Ishikawa (cell line): ENCODE data around the gene OXSR1.

ENCODE experiments used
- CEBPB ChIP-seq: IDR thresholded peaks from 2 replicates; pipeline ENCODE4 v1.6.1; 2012
- CREB1 ChIP-seq: IDR thresholded peaks from 2 replicates; pipeline ENCODE4 v1.6.1; 2012; ENCODE audit warnings: low read depth
- EGR1 ChIP-seq: IDR thresholded peaks from 2 replicates; pipeline ENCODE4 v1.6.1; 2012
- EP300 ChIP-seq: IDR thresholded peaks from 2 replicates; pipeline ENCODE4 v1.6.1; 2012; ENCODE audit warnings: borderline replicate concordance
- FOXM1 ChIP-seq: IDR thresholded peaks from 2 replicates; pipeline ENCODE4 v1.6.1; 2012; ENCODE audit warnings: low read depth, borderline replicate concordance
- MAX ChIP-seq: IDR thresholded peaks from 2 replicates; pipeline ENCODE4 v1.6.1; 2012
- NFIC ChIP-seq: IDR thresholded peaks from 2 replicates; pipeline ENCODE4 v1.6.1; 2012
- RAD21 ChIP-seq: IDR thresholded peaks from 2 replicates; pipeline ENCODE4 v1.6.1; 2012; ENCODE audit warnings: low read depth
- TAF1 ChIP-seq: IDR thresholded peaks from 2 replicates; pipeline ENCODE4 v1.6.1; 2012; ENCODE audit warnings: low read depth, mild to moderate bottlenecking
- TCF12 ChIP-seq: IDR thresholded peaks from 2 replicates; pipeline ENCODE4 v1.6.1; 2012; ENCODE audit warnings: low read depth
- TEAD4 ChIP-seq: IDR thresholded peaks from 2 replicates; pipeline ENCODE4 v1.6.1; 2012
- YY1 ChIP-seq: IDR thresholded peaks from 2 replicates; pipeline ENCODE4 v1.6.1; 2012; ENCODE audit warnings: low read depth
- ZBTB7A ChIP-seq: IDR thresholded peaks from 2 replicates; pipeline ENCODE4 v1.6.1; 2012; ENCODE audit warnings: low read depth
- TF ChIP-seq, protein P1 (sequence below): IDR thresholded peaks from 2 replicates; pipeline ENCODE4 v1.6.1; 2012
- TF ChIP-seq, protein P2 (sequence below): IDR thresholded peaks from 2 replicates; pipeline ENCODE4 v1.6.1; 2012; ENCODE audit warnings: low read depth, mild to moderate bottlenecking

The OXSR1 gene

GRCh38 chr3:38120693-38121450, 44.5 kb upstream of the OXSR1 start:
- TF ChIP-seq TEAD4 (no peak), YY1 (no peak), EP300 (no peak), TCF12 (no peak), CEBPB (no peak), EGR1 (no peak), RAD21 (no peak), ZBTB7A (no peak)

DNA sequence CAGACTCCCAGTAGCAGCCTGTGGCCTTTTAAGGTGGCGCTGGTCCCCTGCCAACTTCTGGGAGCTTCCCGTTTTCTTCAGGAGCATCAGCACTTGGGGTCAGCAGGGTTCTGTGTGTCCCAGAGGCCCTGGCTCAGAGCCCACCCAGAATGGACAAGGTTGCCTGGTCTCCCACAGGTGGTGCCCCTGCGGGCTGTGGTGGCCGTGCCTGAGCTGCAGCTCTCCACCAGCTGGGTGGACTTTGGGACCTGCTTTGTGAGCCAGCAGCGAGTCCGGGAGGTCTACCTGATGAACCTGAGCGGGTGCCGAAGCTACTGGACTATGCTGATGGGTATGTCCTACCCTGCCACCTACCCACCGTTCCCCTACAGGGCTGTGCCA, 43.9 kb upstream of the OXSR1 start:
- TF ChIP-seq CREB1 (no peak), FOXM1 (no peak), YY1 (no peak), RAD21 (no peak), TEAD4 (no peak), TAF1 (no peak), EGR1 (no peak), MAX (no peak), EP300 (no peak), NFIC (no peak), CEBPB (no peak), ZBTB7A (no peak), TCF12 (no peak)
- TF ChIP-seq, protein P1, sequence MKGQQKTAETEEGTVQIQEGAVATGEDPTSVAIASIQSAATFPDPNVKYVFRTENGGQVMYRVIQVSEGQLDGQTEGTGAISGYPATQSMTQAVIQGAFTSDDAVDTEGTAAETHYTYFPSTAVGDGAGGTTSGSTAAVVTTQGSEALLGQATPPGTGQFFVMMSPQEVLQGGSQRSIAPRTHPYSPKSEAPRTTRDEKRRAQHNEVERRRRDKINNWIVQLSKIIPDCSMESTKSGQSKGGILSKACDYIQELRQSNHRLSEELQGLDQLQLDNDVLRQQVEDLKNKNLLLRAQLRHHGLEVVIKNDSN = no peak
- TF ChIP-seq, protein P2, sequence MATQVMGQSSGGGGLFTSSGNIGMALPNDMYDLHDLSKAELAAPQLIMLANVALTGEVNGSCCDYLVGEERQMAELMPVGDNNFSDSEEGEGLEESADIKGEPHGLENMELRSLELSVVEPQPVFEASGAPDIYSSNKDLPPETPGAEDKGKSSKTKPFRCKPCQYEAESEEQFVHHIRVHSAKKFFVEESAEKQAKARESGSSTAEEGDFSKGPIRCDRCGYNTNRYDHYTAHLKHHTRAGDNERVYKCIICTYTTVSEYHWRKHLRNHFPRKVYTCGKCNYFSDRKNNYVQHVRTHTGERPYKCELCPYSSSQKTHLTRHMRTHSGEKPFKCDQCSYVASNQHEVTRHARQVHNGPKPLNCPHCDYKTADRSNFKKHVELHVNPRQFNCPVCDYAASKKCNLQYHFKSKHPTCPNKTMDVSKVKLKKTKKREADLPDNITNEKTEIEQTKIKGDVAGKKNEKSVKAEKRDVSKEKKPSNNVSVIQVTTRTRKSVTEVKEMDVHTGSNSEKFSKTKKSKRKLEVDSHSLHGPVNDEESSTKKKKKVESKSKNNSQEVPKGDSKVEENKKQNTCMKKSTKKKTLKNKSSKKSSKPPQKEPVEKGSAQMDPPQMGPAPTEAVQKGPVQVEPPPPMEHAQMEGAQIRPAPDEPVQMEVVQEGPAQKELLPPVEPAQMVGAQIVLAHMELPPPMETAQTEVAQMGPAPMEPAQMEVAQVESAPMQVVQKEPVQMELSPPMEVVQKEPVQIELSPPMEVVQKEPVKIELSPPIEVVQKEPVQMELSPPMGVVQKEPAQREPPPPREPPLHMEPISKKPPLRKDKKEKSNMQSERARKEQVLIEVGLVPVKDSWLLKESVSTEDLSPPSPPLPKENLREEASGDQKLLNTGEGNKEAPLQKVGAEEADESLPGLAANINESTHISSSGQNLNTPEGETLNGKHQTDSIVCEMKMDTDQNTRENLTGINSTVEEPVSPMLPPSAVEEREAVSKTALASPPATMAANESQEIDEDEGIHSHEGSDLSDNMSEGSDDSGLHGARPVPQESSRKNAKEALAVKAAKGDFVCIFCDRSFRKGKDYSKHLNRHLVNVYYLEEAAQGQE = no peak

DNA sequence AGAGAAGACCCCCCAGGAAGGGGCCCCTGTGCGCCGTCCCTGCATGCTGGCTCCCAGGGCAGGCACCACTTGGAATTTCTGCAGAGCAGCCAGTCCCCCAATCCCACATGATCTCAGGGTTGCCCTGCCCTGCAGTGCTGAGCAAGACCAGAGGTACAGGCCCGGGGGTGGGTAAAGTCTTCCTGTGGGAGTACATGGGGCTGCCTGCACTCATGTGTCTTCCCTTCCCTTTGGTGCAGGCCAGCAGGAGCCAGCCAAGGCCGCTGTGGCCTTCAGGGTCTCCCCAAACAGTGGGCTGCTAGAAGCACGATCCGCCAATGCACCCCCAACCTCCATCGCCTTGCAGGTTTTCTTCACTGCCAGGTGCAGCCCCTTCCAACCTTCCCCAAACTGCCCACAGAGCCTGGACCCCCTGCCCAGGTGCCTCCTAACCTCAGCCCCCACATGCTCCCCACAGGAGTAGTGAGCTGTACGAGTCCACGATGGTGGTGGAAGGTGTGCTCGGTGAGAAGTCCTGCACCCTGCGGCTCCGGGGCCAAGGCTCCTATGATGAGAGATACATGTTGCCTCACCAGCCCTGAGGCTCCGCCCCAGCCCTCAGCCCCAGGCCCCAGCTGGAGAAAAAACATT, 43.4 kb upstream of the OXSR1 start:
- TF ChIP-seq TAF1 (no peak), EGR1 (no peak), TEAD4 (no peak)
- TF ChIP-seq, protein P2 = no peak

GRCh38 chr3:38122712-38123290, 42.5 kb upstream of the OXSR1 start:
- TF ChIP-seq TEAD4 (no peak), YY1 (no peak), EP300 (no peak), TCF12 (no peak), CEBPB (no peak)
- TF ChIP-seq, protein P1 = no peak

GRCh38 chr3:38124324-38125122, 40.8 kb upstream of the OXSR1 start:
- TF ChIP-seq CEBPB = no peak
- TF ChIP-seq RAD21 = no peak
- no peak for TF ChIP-seq ZBTB7A
- TF ChIP-seq YY1 = no peak
- no peak for TF ChIP-seq NFIC
- TF ChIP-seq, protein P1 = no peak
- no peak for TF ChIP-seq FOXM1
- TF ChIP-seq TCF12 = no peak
- TF ChIP-seq CREB1 = no peak
- TF ChIP-seq, protein P2 = no peak
- TF ChIP-seq EP300 = no peak
- no peak for TF ChIP-seq EGR1
- no peak for TF ChIP-seq MAX
- TF ChIP-seq TAF1 = no peak
- TF ChIP-seq TEAD4 = no peak
